GM18858 (cell line): ENCODE measurements around the gene CCER1.
"Not testable (repeated sequence)": the region's sequence is repeated elsewhere in the genome, so short reads cannot be mapped to it uniquely, and the experiment has no call there.

Experiments used
- ATAC-seq: cut with Tn5 transposase; IDR thresholded peaks from one replicate; pipeline ENCODE4 v1.9.1; 2021; ENCODE audit not compliant: unreplicated experiment

Gene CCER1

GRCh38 chr12:90954921-90955320, at the start of gene CCER1:
Gene CCER1, minus strand, starts transcription at chr12:90955176. Its CDS starts 434 bp downstream, at chr12:90954742.
- ATAC-seq: no peak

- ATAC-seq: no peak
These were observed 48.8 kb upstream of the CCER1 start for GRCh38 chr12:91003737-91004136.

- no peak for ATAC-seq
These were observed 46.3 kb upstream of the CCER1 start for GRCh38 chr12:91001306-91001705.

GRCh38 chr12:90999966-91000365, 45.0 kb upstream of the CCER1 start:
- ATAC-seq: no peak

GRCh38 chr12:90999527-90999926, 44.6 kb upstream of the CCER1 start:
- ATAC-seq: no peak

- no peak for ATAC-seq
These were observed 40.0 kb upstream of the CCER1 start for GRCh38 chr12:90995010-90995409.

GRCh38 chr12:90991952-90992465, 37.0 kb upstream of the CCER1 start:
- ATAC-seq: no peak

GRCh38 chr12:90990611-90991010, 35.6 kb upstream of the CCER1 start:
- ATAC-seq: no peak

- ATAC-seq: no peak
These were observed 34.7 kb upstream of the CCER1 start for GRCh38 chr12:90989686-90990111.

GRCh38 chr12:90987520-90987919, 32.5 kb upstream of the CCER1 start:
- peak; percentile 76 for ATAC-seq

- no peak for ATAC-seq
These were observed 32.1 kb upstream of the CCER1 start for GRCh38 chr12:90987101-90987500.

GRCh38 chr12:90985331-90985730, 30.4 kb upstream of the CCER1 start:
- ATAC-seq: not testable (repeated sequence)

- ATAC-seq: no peak
These were observed 29.1 kb upstream of the CCER1 start for GRCh38 chr12:90984114-90984513.

- no peak for ATAC-seq
These were observed 27.2 kb upstream of the CCER1 start for GRCh38 chr12:90982170-90982569.

GRCh38 chr12:90979951-90980350, 25.0 kb upstream of the CCER1 start:
- no peak for ATAC-seq

- no peak for ATAC-seq
These were observed 24.0 kb upstream of the CCER1 start for GRCh38 chr12:90979019-90979418.

- ATAC-seq: peak; percentile 93
These were observed 23.3 kb upstream of the CCER1 start for GRCh38 chr12:90978117-90978770.

GRCh38 chr12:90977224-90977623, 22.2 kb upstream of the CCER1 start:
- no peak for ATAC-seq

- no peak for ATAC-seq
These were observed 19.3 kb upstream of the CCER1 start for GRCh38 chr12:90974286-90974685.

- no peak for ATAC-seq
These were observed 17.2 kb upstream of the CCER1 start for GRCh38 chr12:90972226-90972625.

- ATAC-seq: no peak
These were observed 15.9 kb upstream of the CCER1 start for GRCh38 chr12:90970911-90971310.

- ATAC-seq: no peak
These were observed 15.5 kb upstream of the CCER1 start for GRCh38 chr12:90970471-90970870.

GRCh38 chr12:90969851-90970250, 14.9 kb upstream of the CCER1 start:
- ATAC-seq: no peak
